ENCODE measurements around the gene NCF1.
"Not testable (repeated sequence)": the region's sequence is repeated elsewhere in the genome, so short reads cannot be mapped to it uniquely, and the experiment has no call there.

The NCF1 gene

GRCh38 chr7:74773760-74774750 lies at the start of gene NCF1:
NCF1 (plus strand) TSS chr7:74774011; CDS start chr7:74774032, 21 bp downstream.
- in situ Hi-C loops (cut with MboI; ENCODE audit: low sequenced_read_pairs), result not testable (repeated sequence)

DNA sequence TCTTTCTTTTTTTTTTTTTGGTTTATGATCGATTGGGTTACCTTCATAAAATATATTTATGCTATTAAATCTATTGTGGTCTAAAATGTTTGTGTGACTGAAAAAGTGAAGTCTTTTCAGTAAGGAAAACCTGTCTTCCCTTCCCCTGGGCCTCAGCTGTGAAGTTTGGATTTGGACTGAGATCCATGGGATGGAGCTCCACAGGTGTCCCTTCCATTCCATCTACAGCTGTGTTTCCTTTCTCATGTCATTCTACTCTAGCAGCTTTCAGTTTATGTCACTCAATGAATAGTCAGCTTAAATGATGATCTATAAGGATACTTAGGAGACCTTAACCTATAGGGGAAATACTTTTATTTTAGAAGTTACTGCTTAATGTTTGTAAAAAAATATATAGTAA lies 48.0 kb upstream of the NCF1 start:
- in situ Hi-C loops (cut with MboI; ENCODE audit: low sequenced_read_pairs), result no loop called here

DNA sequence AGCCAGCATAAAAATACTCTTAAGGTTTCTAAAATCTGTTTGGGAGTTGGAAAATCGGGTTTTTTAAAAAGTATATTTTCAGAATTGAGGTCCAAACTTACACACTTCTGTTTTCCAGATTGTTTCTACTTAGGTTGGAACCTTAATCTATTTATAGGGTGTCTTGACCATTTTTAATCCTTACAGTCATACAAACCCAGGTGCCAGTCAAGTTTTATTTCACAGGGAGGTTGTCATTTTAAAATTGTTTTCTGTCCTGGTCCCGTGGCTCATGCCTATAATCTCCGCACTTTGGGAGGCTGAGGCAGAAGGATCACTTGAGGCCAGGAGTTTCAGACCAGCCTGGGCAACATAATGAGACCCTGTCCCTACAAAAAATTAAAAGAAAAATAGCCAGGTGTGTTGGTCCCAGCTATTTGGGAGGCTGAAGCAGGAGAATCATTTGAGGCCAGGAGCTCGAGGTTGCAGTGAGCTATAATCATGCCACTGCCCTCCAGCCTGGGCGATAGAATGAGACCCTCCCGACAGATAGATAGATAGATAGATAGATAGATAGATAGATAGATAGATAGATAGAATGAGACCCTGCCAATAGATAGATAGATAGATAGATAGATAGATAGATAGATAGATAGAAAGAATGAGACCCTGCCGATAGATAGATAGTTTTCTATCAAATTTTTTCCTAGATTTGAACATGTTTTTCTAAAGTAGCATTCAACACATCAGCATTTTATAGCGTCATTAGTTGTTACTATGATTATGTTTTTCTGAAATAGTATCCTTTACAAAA lies 47.3 kb upstream of the NCF1 start:
- in situ Hi-C loops (cut with MboI; ENCODE audit: low sequenced_read_pairs), result no loop called here

GRCh38 chr7:74728686-74729085 lies 45.1 kb upstream of the NCF1 start:
- in situ Hi-C loops (cut with MboI; ENCODE audit: low sequenced_read_pairs), result not testable (repeated sequence)

GRCh38 chr7:74730186-74730585 lies 43.6 kb upstream of the NCF1 start:
- in situ Hi-C loops (cut with MboI; ENCODE audit: low sequenced_read_pairs), result not testable (repeated sequence)

GRCh38 chr7:74739974-74740703 lies 33.7 kb upstream of the NCF1 start:
- in situ Hi-C loops (cut with MboI; ENCODE audit: low sequenced_read_pairs), result not testable (repeated sequence)

DNA sequence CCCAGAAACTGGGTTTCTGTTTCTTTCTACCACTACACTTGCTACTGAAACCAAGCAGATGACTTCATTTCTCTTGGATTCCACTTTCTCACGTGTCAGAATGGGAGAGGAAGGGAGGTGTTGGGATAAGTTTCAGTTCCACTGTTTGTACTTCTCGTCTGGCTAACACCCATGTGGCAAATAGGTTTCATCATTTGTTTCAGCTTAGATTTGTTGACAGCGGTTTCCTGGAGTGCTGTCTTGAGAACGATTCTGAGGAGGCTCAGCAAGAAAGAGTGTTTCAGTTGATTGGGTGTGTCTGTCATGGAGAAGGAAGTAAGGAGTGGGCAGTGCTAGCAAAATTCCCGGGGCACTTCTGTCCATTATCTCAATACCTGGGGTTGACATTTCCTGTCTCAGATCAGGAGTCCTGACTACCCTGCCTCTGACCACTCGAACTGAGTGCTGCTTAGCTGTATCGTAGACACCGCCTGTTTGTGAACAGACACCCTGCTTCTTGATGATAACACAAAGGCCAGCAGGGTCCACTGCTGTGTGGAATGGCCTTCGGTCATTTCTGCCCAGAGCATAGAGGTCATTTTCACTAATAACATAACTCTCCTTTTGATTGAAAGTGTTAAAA lies 29.8 kb upstream of the NCF1 start:
- in situ Hi-C loops (cut with MboI; ENCODE audit: low sequenced_read_pairs), result not testable (repeated sequence)

GRCh38 chr7:74753921-74754482 lies 19.8 kb upstream of the NCF1 start:
- in situ Hi-C loops (cut with MboI; ENCODE audit: low sequenced_read_pairs), result not testable (repeated sequence)

- in situ Hi-C loops (cut with MboI; ENCODE audit: low sequenced_read_pairs), result not testable (repeated sequence)
These were observed 17.1 kb upstream of the NCF1 start for GRCh38 chr7:74756673-74757072.

- in situ Hi-C loops (cut with MboI; ENCODE audit: low sequenced_read_pairs), result not testable (repeated sequence)
These were observed 15.5 kb upstream of the NCF1 start for GRCh38 chr7:74758268-74758667.

DNA sequence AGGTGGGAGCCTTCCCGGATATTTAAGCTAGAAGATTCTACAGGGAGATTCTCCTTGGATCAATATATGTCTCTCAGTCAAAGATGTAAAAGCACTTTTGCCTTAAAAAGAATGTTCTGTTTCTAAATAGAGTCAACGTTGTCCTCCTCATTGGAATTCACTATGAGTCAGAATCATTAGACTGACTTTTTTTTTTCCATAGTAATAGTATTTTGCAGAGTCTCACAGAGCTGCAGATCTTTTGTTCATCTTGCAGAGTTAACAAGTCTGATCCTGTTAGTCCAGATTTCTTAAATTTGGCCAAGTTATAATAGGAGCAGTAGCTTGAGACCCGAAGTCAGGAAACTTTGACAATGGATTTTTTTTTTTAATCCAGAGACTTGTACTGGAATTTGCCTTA lies 14.8 kb upstream of the NCF1 start:
- in situ Hi-C loops (cut with MboI; ENCODE audit: low sequenced_read_pairs), result not testable (repeated sequence)

DNA sequence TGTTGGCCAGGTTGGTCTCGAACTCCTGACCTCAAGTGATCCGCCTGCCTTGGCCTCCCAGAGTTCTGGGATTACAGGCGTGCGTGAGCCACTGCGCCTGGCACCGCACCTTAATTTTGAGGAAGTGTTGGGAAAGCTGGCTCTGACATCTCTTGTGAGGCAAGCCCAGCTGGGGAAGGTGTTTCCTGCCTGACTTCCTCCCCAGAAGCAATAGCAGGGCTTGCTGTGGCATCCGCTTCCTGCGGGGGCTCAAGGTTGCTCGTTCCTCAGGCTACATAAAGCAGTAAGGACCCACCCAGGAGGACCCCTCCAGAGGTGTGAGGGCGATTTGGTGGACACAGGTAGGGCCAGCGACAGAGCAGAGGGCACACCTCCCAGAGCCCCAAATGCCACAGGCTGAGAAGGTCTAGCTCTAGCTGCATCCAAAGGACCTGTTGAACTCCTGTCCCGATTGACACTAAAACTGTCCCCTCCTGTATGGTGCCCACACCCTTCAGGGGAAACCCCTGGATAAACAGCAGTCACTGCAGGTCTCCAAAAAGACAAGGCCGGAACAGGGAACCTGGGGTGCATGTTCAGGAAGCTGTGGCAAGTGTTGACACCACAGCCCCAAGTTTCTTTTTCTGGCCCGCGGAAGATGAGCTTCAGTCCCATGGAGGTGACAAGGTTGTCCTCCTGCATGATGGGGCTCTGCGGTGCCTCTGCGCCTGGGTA lies 8.4 kb upstream of the NCF1 start:
- in situ Hi-C loops (cut with MboI; ENCODE audit: low sequenced_read_pairs), result not testable (repeated sequence)

DNA sequence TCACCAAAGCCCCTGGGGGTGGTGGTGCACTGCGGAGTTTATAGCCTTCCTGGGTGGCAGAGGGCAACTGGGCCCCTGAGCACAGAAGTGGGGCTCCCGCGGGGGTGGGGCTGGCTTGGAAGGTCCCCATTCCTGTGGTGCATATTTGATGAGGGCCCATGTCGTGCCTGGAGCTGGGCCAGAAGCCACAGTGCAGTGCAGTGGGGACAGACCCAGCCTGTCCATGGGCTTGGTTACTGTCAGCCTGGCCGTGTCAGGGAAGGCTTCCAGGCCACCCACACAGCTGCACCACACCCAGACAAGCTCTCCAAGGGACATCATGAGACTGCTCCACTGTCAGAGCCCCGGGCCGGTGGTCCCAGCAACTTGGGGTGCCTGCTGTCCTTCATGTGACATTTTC lies 7.3 kb upstream of the NCF1 start:
- in situ Hi-C loops (cut with MboI; ENCODE audit: low sequenced_read_pairs), result not testable (repeated sequence)

- in situ Hi-C loops (cut with MboI; ENCODE audit: low sequenced_read_pairs), result not testable (repeated sequence)
These were observed 6.8 kb upstream of the NCF1 start for GRCh38 chr7:74766991-74767390.

DNA sequence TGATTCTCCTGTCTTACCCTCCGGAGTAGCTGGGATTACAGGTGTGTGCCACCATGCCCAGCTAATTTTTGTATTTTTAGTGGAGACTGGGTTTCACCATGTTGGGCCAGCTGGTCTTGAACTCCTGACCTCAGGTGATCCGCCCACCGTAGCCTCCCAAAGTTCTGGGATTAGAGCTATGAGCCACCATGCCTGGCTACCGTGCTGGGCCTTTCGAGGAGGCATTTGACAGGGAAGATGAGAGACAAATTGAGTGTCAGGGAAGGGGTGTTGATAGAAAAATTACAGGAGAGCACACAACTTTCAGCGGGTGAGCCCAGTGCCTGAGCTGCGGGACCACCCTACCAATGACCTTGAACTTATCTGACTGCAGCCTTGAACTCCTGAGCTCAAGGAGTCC lies 3.7 kb upstream of the NCF1 start:
- in situ Hi-C loops (cut with MboI; ENCODE audit: low sequenced_read_pairs), result not testable (repeated sequence)

- in situ Hi-C loops (cut with MboI; ENCODE audit: low sequenced_read_pairs), result not testable (repeated sequence)
These were observed 1.7 kb upstream of the NCF1 start for GRCh38 chr7:74772093-74772492.

- in situ Hi-C loops (cut with MboI; ENCODE audit: low sequenced_read_pairs), result not testable (repeated sequence)
These were observed 1.3 kb downstream of the NCF1 start for GRCh38 chr7:74775111-74775510.

- in situ Hi-C loops (cut with MboI; ENCODE audit: low sequenced_read_pairs), result not testable (repeated sequence)
These were observed 5.2 kb downstream of the NCF1 start for GRCh38 chr7:74779053-74779452.

- in situ Hi-C loops (cut with MboI; ENCODE audit: low sequenced_read_pairs), result not testable (repeated sequence)
These were observed 7.9 kb downstream of the NCF1 start for GRCh38 chr7:74781746-74782145.

GRCh38 chr7:74783595-74783994 lies 9.8 kb downstream of the NCF1 start:
- in situ Hi-C loops (cut with MboI; ENCODE audit: low sequenced_read_pairs), result not testable (repeated sequence)

Data from HL-60/S4 (cell line).